Sciatic nerve (tissue), 2 donors: ENCODE data around the gene PIK3R1. TPM values are rescaled to one million over a fixed set of nuclear protein-coding genes. Genes with fewer than 3 reads are reported as not detected.
"Not testable (repeated sequence)": the region's sequence is repeated elsewhere in the genome, so short reads cannot be mapped to it uniquely, and the experiment has no call there.

Experiments used
- ATAC-seq: fragments of 200-7000 bp; cut with Tn5 transposase; one replicate; pipeline ENCODE4 v1.9.1; 2020; ENCODE audit warnings: mild to moderate bottlenecking, moderate library complexity
- DNase-seq: peaks from one replicate; pipeline ENCODE4 v3.0.0-alpha.2; 2020; ENCODE audit warnings: low spot score
- intact Hi-C: fragments of 100-400 bp; cut with DNase I; formaldehyde crosslinking; loops from one replicate; pipeline ENCODE4 v1.14.2; 2022
- total RNA-seq: library from RNA; stranded (reverse); fragmentation: NEBNext Ultra II Directional; extraction: Animal tissue kit (Norgen Biotek cat#: 25700); gene quantifications from one replicate; pipeline ENCODE4 v1.2.1, GENCODE V29; 2021
- donor health status: DM: no; HTN: no; CAD: no.
- donor health status: DM: no; HTN: no; CAD: no.

Gene PIK3R1
- total RNA-seq, 1 donor from 2014 or later = 288 TPM

GRCh38 chr5:68191083-68191791, 24.3 kb upstream of the PIK3R1 start:
- no peak for ATAC-seq
- DNase-seq = no peak
- intact Hi-C loops = no loop called here

DNA sequence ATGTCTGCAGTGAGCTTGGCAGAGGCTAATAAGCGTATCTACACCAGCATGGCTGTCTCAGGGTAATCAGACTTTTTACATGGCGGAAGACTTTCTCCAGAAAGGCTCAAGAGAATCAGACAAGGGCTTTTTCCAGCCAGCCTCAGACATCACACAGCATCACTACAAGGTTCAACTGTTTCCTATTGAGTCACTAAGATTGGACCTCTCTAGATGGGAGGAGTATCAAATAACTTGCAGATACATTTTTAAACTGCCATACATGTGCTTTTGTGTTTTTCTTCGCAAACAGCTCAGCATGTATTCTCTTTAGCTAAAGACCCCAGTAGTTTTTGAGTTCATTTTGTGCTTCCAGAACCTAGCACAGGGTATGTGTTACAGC, 22.9 kb upstream of the PIK3R1 start:
- intact Hi-C loops = no loop called here
- ATAC-seq = peak; percentile 8
- no peak for DNase-seq

GRCh38 chr5:68193481-68194036, 22.0 kb upstream of the PIK3R1 start:
- intact Hi-C loops = no loop called here
- DNase-seq (no peak), ATAC-seq (peak; percentile 12)

DNA sequence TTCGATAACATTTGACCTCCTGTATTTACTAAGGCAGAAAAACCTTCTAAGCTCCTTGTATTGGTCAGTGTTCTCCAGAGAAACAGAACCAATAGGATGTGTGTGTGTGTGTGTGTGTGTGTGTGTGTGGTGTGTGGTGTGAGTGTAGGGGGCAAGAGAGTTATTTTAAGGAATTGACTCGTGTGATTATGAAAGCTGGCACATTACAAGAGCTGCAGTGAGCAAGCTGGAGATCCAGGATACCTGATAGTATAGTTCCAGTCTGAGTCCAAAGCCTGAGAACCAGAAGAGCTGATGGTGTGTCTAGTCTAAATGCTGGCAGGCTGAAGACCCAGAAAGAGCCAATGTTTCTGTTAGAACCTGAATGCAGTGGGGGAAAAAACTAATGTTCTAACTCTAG, 21.2 kb upstream of the PIK3R1 start:
- intact Hi-C loops = no loop called here
- ATAC-seq = no peak
- no peak for DNase-seq

- intact Hi-C loops = no loop called here
- ATAC-seq (no peak), DNase-seq (no peak)
Measured at GRCh38 chr5:68195137-68195536, 20.4 kb upstream of the PIK3R1 start.

- intact Hi-C loops = no loop called here
- no peak for DNase-seq
- ATAC-seq = peak; percentile 79
Measured at GRCh38 chr5:68196876-68197275, 18.7 kb upstream of the PIK3R1 start.

- no peak for DNase-seq
- ATAC-seq = no peak
- intact Hi-C loops = no loop called here
Measured at GRCh38 chr5:68200288-68200687, 15.3 kb upstream of the PIK3R1 start.

DNA sequence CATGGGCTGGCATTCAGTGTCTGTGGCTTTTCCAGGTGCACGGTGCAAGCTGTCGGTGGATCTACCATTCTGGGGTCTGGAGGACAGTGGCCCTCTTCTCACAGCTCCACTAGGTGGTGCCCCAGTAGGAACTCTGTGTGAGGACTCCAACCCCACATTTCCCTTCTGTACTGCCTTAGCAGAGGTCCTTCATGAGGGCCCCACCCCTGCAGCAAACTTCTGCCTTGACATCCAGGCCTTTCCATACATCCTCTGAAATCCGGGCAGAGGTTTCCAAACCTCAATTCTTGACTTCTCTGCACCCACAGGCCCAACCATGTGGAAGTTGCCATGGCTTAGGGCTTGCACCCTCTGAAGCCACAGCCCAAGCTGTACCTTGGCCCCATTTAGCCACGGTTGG, 4.9 kb upstream of the PIK3R1 start:
- intact Hi-C loops, ATAC-seq, DNase-seq: not testable (repeated sequence)

- DNase-seq (no peak), ATAC-seq (no peak)
- intact Hi-C loops = no loop called here
Measured at GRCh38 chr5:68214482-68215207, 911 bp upstream of the PIK3R1 start.

- intact Hi-C loops = no loop called here
- no peak for DNase-seq
- ATAC-seq = peak; percentile 13
Measured at GRCh38 chr5:68215898-68216244, 315 bp downstream of the PIK3R1 start.

GRCh38 chr5:68216245-68217046, 890 bp downstream of the PIK3R1 start:
- DNase-seq (peak; percentile 73), ATAC-seq (peak; percentile 33)
- intact Hi-C loops = no loop called here

DNA sequence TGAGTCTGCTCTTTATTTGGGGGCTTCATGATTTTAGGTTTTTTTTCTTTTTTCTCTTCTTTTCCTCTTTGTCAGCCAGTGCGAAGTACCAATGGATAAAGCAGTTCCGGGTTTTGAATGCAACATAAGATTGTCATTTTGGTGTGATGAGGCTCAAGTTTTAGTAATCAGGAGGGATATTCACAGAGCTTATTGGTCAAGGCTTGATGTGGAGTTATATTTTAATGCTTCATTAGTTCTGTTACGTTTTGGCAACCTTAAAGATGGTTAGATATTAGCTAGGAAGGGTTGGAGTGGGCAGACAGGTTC, 1.4 kb downstream of the PIK3R1 start:
- intact Hi-C loops = no loop called here
- ATAC-seq = no peak
- no peak for DNase-seq

DNA sequence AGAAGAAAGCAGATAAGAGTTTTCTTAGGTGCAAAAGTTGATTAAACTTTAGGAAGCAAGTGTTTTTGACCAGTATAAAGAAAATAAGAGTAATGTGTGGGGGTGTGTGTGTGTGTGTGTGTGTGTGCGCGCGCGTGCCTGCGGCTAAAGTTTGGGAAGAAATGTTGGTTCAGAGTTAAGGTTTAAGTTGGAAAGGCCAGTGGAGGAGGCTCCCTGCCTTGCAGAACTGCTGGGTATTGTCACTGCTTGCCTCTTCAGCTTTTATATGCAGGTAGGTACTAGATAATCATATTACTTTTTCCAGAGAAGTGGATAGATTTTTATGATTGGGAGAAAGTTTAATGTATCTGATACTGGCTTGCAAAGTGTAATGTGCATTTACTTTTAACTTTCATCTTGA, 2.0 kb downstream of the PIK3R1 start:
- no peak for DNase-seq
- intact Hi-C loops = no loop called here
- ATAC-seq = no peak

DNA sequence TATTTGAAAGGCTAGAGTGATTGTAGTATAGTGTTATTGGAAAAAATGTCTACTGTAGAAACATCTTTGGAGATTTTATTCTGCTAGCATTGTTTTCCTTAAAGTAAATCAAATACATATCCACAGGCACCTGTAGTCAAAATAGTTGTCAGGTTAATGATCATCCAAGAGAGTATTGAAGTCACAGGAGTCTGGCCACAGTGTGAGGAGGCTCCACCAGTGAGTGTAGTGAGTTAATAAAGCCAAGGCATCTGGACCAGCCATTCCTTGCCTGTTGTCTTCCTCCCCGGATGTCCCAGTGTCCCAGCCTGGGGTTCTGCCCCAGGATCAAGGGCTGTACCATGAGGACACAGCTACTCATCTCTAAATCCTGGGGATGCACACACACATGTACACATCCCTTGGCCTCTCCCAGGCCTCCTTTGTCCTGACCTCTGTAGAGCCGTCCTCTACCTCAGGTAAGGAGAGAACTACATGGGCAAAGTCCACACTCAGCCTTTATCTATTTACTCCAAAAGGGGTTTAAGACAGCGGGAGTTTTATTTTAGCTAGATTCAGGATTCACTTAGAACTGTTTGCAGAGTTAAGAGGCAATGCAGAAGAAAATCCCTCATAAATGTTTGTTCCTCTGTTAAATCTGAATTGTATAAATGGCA, 3.7 kb downstream of the PIK3R1 start:
- intact Hi-C loops = no loop called here
- ATAC-seq (no peak), DNase-seq (no peak)

DNA sequence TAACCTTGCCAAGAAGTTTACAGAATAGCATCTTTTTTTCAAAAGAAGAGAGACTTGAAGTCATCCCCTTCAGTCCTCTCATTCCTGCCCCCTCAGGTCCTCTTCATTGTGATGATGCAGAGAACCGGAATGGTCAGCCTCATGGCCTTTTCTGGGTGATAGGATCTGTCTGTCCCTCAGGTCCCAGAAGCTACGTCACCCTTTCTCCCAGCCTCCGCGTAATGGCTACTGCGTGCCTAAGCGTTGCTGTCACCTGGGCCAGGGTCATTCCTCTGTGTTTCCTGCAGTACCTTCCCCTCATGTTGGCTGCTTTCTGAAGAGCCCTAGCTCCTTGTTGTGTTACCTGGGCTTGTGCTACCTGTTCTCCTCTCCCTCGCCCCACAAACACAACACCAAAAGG, 4.7 kb downstream of the PIK3R1 start:
- no peak for ATAC-seq
- no peak for DNase-seq
- intact Hi-C loops = no loop called here

- no peak for ATAC-seq
Measured at GRCh38 chr5:68220914-68221313, 5.4 kb downstream of the PIK3R1 start.

GRCh38 chr5:68221488-68221887, 5.9 kb downstream of the PIK3R1 start:
- ATAC-seq (no peak), DNase-seq (no peak)
- intact Hi-C loops = no loop called here

More at GRCh38 chr5:68220914-68221313, 5.4 kb downstream of the PIK3R1 start:
- no peak for DNase-seq
- intact Hi-C loops = no loop called here

GRCh38 chr5:68222310-68222709, 6.8 kb downstream of the PIK3R1 start:
- no peak for ATAC-seq

GRCh38 chr5:68222824-68223354, 7.3 kb downstream of the PIK3R1 start:
- DNase-seq = no peak
- intact Hi-C loops = no loop called here
- no peak for ATAC-seq

More at GRCh38 chr5:68222310-68222709, 6.8 kb downstream of the PIK3R1 start:
- intact Hi-C loops = no loop called here
- no peak for DNase-seq
